ENCODE data around the gene SLBP.
"Not testable (repeated sequence)": the region's sequence is repeated elsewhere in the genome, so short reads cannot be mapped to it uniquely, and the experiment has no call there.

The SLBP gene

DNA sequence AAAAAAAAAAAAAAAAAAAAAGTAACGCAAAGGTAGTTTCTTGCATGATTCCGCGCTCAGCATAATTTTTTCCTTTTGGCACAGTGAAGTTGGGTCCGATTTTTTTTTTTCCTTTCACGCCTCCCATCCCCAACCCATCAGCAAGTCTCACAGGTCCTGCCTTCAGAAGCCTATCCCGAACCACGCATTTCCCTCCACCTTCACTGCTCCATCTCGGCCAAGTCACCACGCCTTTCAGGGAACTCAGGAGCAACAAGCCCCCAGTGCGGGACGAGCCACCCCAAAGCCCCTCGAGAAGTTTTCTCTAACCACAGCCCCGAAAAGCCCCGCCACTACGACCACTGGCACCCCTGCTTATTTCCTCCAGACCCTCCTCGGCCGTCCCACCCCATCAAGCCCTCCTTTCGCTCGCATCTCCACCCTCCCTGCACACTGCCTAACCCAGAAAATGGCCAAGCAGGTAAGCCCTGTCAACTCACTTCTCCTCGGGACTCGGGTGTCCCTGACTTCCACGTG, 1.0 kb downstream of the SLBP start:
- Mint-ChIP-seq H3K9me3 (no peaks in the 10 kb centered on the region), H3K4me3 (peak overlapping the region; percentile 98), H3K27ac (peak overlapping the region; percentile 92), H3K36me3 (peaks cover 13% of the 10 kb centered on the region), H3K4me1 (peaks cover 58% of the 10 kb centered on the region), H3K27me3 (no peaks in the 10 kb centered on the region)

- Mint-ChIP-seq H3K4me3 (peak overlapping the region; percentile 38), H3K27me3 (no peaks in the 10 kb centered on the region), H3K27ac (no peak overlapping the region), H3K4me1 (peaks cover 52% of the 10 kb centered on the region), H3K9me3 (no peaks in the 10 kb centered on the region), H3K36me3 (peaks cover 15% of the 10 kb centered on the region)
Observed at GRCh38 chr4:1708581-1708980, 3.5 kb downstream of the SLBP start.

- Mint-ChIP-seq H3K4me1 (peaks cover 58% of the 10 kb centered on the region), H3K27me3 (no peaks in the 10 kb centered on the region), H3K4me3 (no peak overlapping the region), H3K36me3 (peaks cover 21% of the 10 kb centered on the region), H3K27ac (no peak overlapping the region), H3K9me3 (no peaks in the 10 kb centered on the region)
Observed at GRCh38 chr4:1706358-1706757, 5.8 kb downstream of the SLBP start.

GRCh38 chr4:1705732-1706131, 6.4 kb downstream of the SLBP start:
- no peaks in the 10 kb centered on the region for H3K27me3 Mint-ChIP-seq
- H3K36me3 Mint-ChIP-seq = peaks cover 17% of the 10 kb centered on the region

DNA sequence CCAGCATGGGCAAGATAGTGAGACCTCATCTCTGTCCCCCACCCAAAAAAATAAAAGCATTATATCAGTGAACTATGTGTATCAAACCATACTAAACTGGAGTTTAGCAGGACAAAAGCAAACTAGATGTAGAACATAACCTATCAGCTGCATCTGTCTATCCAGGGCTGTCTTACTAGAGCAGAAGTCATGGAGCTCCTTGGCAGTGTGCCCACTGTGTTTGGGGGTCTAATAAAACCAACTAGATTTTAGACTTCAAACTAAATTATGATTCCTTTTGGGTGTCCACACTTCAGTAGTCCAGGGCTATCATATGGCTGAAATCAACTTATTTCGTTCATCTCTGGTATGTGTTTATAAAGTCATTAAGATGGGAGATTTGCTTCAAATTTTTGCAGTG, 8.3 kb downstream of the SLBP start:
- H3K4me3 Mint-ChIP-seq = no peak overlapping the region
- H3K36me3 Mint-ChIP-seq = peaks cover 17% of the 10 kb centered on the region
- peaks cover 35% of the 10 kb centered on the region for H3K4me1 Mint-ChIP-seq
- H3K9me3 Mint-ChIP-seq = no peaks in the 10 kb centered on the region
- H3K27me3 Mint-ChIP-seq = no peaks in the 10 kb centered on the region
- H3K27ac Mint-ChIP-seq = no peak overlapping the region

More at GRCh38 chr4:1705732-1706131, 6.4 kb downstream of the SLBP start:
- peaks cover 52% of the 10 kb centered on the region for H3K4me1 Mint-ChIP-seq
- no peak overlapping the region for H3K27ac Mint-ChIP-seq
- H3K9me3 Mint-ChIP-seq = no peaks in the 10 kb centered on the region
- H3K4me3 Mint-ChIP-seq = no peak overlapping the region

GRCh38 chr4:1701671-1702070, 10.4 kb downstream of the SLBP start:
- not testable (repeated sequence) for H3K9me3 Mint-ChIP-seq, H3K27ac Mint-ChIP-seq, H3K27me3 Mint-ChIP-seq, H3K4me3 Mint-ChIP-seq
- H3K36me3 Mint-ChIP-seq = peaks cover 13% of the 10 kb centered on the region
- H3K4me1 Mint-ChIP-seq = peaks cover 23% of the 10 kb centered on the region

DNA sequence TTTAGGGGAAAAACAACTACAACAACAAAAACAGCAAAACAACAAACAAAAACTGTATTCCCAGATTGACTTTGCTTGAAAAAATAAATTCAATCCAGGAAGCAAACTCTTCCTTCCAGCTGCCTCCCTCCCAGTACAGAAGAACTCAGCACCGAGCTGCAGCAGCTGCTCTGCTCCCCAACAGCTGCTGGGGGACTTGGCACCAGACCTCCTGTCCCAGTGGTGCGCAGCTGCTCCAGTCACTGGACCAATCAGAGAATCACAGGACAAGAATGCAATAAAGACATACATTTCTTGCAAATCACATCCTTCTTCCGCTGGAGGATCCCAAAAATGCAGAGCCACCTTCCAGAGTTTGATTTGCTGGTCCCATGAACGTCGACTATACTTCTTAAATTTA, 16.2 kb downstream of the SLBP start:
- Mint-ChIP-seq H3K9me3 (no peaks in the 10 kb centered on the region), H3K27me3 (no peaks in the 10 kb centered on the region), H3K36me3 (peaks cover 15% of the 10 kb centered on the region), H3K27ac (no peak overlapping the region), H3K4me1 (peaks cover 4% of the 10 kb centered on the region), H3K4me3 (no peak overlapping the region)

DNA sequence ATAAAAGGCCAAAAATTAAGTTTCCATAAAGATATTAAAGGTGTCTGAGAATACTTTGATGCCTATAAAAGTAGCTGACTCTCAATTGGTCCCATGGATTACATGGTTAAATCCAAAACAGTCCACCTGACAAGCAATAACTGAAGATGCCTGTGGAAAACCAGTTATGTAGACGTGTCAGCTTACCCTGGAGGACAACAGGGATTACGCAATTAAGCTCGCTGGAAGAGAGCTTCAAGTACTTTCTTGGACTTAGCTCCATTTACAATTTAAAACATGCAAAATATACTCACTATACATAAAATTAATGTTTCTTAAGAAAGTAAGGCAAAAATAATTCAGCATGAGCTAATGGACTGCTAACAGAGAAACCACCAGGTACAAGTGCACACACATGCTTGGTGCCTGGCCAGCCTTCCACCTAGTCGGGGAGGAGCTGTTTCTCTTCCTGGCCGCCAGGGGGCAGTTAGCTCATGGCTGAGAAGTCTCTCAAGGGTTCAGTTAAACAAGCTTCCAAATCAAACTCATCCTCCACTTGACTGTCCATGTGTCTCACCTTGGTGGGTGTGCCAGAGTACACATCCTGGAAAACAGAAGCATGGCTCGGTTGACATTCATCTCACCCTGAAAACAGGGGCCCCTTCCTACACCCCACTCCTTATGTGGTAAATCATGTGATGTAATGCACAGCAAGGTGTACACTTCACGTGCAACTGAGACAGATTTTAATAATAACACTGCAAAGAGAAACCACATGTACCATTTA, 18.8 kb downstream of the SLBP start:
- peaks cover 4% of the 10 kb centered on the region for H3K4me1 Mint-ChIP-seq
- no peaks in the 10 kb centered on the region for H3K9me3 Mint-ChIP-seq
- H3K27me3 Mint-ChIP-seq = no peaks in the 10 kb centered on the region
- no peak overlapping the region for H3K27ac Mint-ChIP-seq
- no peak overlapping the region for H3K4me3 Mint-ChIP-seq
- peaks cover 12% of the 10 kb centered on the region for H3K36me3 Mint-ChIP-seq

GRCh38 chr4:1691737-1692373, 20.3 kb downstream of the SLBP start:
- no peak overlapping the region for H3K4me3 Mint-ChIP-seq
- H3K36me3 Mint-ChIP-seq = peaks cover 12% of the 10 kb centered on the region
- H3K9me3 Mint-ChIP-seq = no peaks in the 10 kb centered on the region
- H3K4me1 Mint-ChIP-seq = peaks cover 4% of the 10 kb centered on the region
- H3K27me3 Mint-ChIP-seq = no peaks in the 10 kb centered on the region
- no peak overlapping the region for H3K27ac Mint-ChIP-seq

DNA sequence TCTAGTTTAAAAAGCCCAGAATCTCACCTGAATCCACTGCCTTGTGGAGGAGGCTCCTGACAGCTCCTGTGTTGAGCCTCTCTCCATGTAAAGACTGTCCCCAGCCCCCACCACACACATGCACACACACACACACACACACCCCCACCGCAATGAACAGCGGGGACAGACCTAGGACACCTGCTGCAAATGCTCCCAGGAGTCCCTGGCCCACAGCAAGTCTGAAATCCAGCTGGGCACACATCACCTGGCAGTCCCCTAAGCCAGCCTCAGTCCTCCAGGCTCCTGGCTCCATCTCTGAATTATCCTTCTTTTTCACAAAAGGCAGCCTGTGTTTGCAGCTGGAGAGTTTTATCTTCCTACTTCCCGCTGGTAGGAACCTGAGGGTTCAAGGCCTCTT, 21.4 kb downstream of the SLBP start:
- Mint-ChIP-seq H3K36me3 (peaks cover 10% of the 10 kb centered on the region), H3K9me3 (no peaks in the 10 kb centered on the region), H3K27me3 (no peaks in the 10 kb centered on the region), H3K4me1 (peaks cover 4% of the 10 kb centered on the region), H3K4me3 (no peak overlapping the region), H3K27ac (no peak overlapping the region)

GRCh38 chr4:1686440-1687036, 25.6 kb downstream of the SLBP start:
- Mint-ChIP-seq H3K4me1 (peaks cover 11% of the 10 kb centered on the region), H3K36me3 (peaks cover 2% of the 10 kb centered on the region), H3K9me3 (no peaks in the 10 kb centered on the region), H3K4me3 (no peak overlapping the region), H3K27ac (no peak overlapping the region), H3K27me3 (no peaks in the 10 kb centered on the region)

DNA sequence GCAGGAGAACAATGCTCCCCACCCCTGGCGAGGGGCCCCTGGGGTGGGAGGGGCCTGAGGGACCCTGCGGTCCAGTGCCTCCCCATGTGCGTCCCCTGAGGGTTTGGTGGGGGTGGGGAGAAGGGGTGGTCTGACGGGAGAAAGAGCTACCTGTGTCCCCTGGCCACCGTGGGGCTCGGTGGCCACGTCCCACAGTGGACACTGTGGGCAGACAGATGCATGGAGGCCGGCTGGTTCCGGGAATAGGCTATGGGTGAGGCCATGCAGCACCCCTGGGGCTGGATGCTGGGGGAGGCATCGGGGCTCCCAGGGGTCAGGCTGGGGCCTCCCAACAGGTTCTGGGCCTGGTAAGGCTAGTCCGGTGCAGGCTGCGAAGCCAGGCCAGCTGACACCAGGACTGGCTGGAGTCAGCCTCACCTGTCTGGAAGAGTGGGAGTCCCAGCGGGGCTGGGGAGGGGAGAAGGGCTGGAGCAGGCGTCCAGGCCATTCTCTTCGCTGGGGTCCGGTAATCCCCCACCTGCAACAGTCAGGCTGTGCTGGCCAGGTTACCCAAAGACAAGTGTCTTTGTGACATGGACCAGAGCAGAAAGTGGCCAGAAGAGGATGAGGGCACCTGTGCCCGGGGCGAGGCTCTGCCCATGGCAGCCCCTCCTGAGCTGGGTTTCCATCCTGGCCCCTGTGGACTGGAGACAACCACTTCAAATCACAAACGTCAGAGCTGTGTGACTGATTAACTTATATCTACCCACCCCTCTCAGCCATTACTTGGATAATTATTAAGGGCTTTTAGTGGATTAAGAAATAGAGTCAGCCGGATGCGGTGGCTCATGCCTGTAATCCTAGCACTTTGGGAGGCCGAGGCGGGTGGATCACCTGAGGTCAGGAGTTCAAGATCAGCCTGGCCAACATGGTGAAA, 26.6 kb downstream of the SLBP start:
- Mint-ChIP-seq H3K9me3 (no peaks in the 10 kb centered on the region), H3K4me3 (no peak overlapping the region), H3K36me3 (peaks cover 2% of the 10 kb centered on the region), H3K4me1 (peaks cover 11% of the 10 kb centered on the region), H3K27me3 (no peaks in the 10 kb centered on the region), H3K27ac (no peak overlapping the region)

- H3K4me3 Mint-ChIP-seq = peak overlapping the region; percentile 49
- peak overlapping the region; percentile 68 for H3K27ac Mint-ChIP-seq
- H3K9me3 Mint-ChIP-seq = no peaks in the 10 kb centered on the region
- peaks cover 1% of the 10 kb centered on the region for H3K36me3 Mint-ChIP-seq
- H3K4me1 Mint-ChIP-seq = peaks cover 11% of the 10 kb centered on the region
- no peaks in the 10 kb centered on the region for H3K27me3 Mint-ChIP-seq
Observed at GRCh38 chr4:1684506-1685234, 27.4 kb downstream of the SLBP start.

DNA sequence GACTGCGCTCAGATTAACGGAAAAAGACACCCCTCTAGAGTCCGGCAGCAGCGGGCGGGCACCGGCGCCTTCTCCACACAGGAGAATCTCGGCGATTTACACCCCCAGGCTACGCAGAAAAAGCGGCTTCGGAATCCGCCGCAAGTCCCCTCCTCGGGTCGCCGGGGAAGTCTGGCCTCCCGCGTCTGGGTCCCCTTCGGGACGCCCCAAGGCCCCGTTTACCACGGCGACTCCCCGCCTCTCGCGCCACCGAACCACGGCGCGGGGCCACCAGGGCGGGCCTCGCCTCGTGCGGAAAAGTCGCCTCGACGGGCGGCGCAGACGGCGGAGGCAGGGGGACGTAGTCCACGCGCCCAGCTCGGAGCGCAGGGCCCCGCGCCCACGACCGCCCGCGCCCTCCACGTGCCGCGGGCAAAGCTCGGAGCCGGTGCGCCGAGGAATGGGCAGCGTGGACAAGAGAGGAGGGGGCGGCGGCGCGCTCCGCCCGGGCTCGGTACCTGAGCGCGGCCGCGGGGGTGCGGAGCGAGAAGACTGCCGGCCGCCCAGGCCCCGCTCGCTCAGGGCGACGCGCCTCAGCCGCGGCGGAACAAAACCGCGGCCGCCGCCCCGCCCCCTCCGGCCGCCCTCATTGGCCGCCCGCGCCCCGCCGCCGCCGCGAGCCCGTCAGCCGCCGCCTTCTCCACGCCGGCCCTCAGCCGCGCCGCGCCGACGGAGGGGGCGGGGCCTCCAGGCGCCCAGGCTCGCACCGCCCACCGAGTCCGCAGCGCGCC, 28.2 kb downstream of the SLBP start, which contains the start of gene FAM53A:
Gene FAM53A (minus strand): TSS at position 578 of the 770 bp plus-strand sequence. CDS start 15,572 bp downstream, outside the sequence.
- peak within 1 kb of the TSS; percentile 91 for H3K27ac Mint-ChIP-seq
- H3K4me1 Mint-ChIP-seq = peaks cover 11% of the 10 kb centered on the region
- H3K36me3 Mint-ChIP-seq = no peaks in the 10 kb centered on the region
- no peaks in the 10 kb centered on the region for H3K9me3 Mint-ChIP-seq
- H3K4me3 Mint-ChIP-seq = peak within 1 kb of the TSS; percentile 88
- H3K27me3 Mint-ChIP-seq = no peaks in the 10 kb centered on the region
